Motor neuron (in vitro differentiated cells): Measurements from ENCODE around the gene RNGTT. TPM values are rescaled to one million over a fixed set of nuclear protein-coding genes. Genes with fewer than 3 reads are reported as not detected.

Source experiments
- ATAC-seq, 8 experiments: fragments of 200-7000 bp; cut with Tn5 transposase; replicated peaks in 6 of 8; 2 replicates each; pipeline ENCODE4 v1.8.0; 2021; ENCODE audit warnings: mild to moderate bottlenecking in 8 of 8, moderate library complexity in 8 of 8
- H3K27ac ChIP-seq, 2 donors: fragments of 250-450 bp; sonication (Bioruptor Pico); 2 replicates each; pipeline ENCODE4 v1.9.0; 2021; ENCODE audit warnings: antibody characterized with exemption in 2 of 2, mild to moderate bottlenecking in 2 of 2, moderate library complexity in 1 of 2
- H3K4me1 ChIP-seq, 2 donors: fragments of 250-450 bp; sonication (Bioruptor Pico); replicated peaks in 1 of 2; 2 replicates each; pipeline ENCODE4 v1.6.1; 2021; ENCODE audit warnings: antibody characterized with exemption in 2 of 2, mild to moderate bottlenecking in 2 of 2, moderate library complexity in 1 of 2
- H3K4me3 ChIP-seq, 5 donors: fragments of 250-450 bp; sonication (Bioruptor Pico); 2 replicates each; pipeline ENCODE4 v1.9.0; 2021; ENCODE audit warnings: antibody characterized with exemption in 5 of 5, mild to moderate bottlenecking in 5 of 5, moderate library complexity in 4 of 5
- WGBS, 10 experiments: fragments of 450-650 bp; shearing (Covaris generic); methylation state at CpG; one replicate each; pipeline ENCODE4 v1.0.0; 2022; 5-methylcytosine and 5-hydroxymethylcytosine counted together
- in situ Hi-C, 9 experiments: fragments of 400-800 bp; cut with MboI; loops; one replicate each; pipeline ENCODE4 v1.15.0; 2021; ENCODE audit warnings: low sequenced_read_pairs in 9 of 9, low pct_unique_long_range_greater_than_20kb in 2 of 9; ENCODE audit not compliant: unreplicated experiment in 9 of 9
- total RNA-seq, 8 experiments: library from RNA; unstranded; fragments of 300-600 nt; gene quantifications; 2 replicates each; pipeline versions ENCODE4 v1.2.3 to v1.2.4, GENCODE V29; 2022

The RNGTT gene
- total RNA-seq, 8 experiments from 2014 or later: 11.7 to 24.0 (median 18.4) TPM

DNA sequence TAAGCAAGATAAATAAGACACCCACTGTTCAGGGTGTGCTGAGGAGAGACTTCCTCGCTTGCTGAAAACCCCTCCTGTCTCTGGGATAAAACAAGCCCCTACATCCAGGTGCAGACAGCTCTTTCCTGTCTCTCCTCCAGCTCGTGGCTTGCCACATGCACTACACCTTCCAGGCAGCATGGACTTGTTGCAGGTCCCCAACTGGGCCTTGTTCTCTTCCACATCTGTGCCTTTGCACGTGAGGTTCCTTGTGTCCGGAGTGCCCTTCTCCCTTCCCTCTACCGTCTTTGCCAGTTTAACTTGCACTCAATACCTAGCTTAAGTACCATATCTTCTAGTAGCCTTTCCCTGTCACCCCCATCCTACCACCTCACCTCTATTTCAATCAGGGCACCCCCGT is 397.6 kb downstream of the RNGTT start:
- ATAC-seq: no peak
- H3K27ac ChIP-seq: no peak overlapping the region
- no peaks in the 10 kb centered on the region for H3K4me1 ChIP-seq
- no peak overlapping the region for H3K4me3 ChIP-seq
- in situ Hi-C loops: no loop called here
- 20 to 91% (median 73%) methylated on average over 1 to 5 of the region's 6 CpGs; no CpG with 5 or more reads in 4 of the 10 experiments for WGBS, 10 experiments

DNA sequence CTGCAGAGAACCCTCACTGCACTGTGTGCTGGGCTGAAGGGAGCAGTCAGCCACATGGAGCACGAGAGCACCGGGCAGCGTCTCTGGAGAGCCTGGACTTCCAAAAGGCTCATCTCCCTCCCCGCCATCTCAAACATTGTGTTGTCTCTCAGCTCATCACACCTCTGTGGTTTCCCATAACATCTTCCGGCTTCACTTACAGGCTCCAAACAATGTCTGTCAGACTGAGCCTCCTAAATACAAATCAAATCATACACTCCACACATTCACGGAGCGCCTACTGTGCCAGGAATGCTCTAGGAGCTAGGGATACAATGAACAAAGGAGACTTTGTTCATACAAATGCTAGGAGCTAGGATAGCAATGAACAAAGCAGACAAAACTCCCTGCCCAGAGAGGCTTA is 398.0 kb downstream of the RNGTT start:
- in situ Hi-C loops: no loop called here
- WGBS, 10 experiments: 85 to 100% (median 100%) methylated on average over 1 to 7 of the region's 7 CpGs; no CpG with 5 or more reads in 7 of the 10 experiments
- H3K4me1 ChIP-seq: no peaks in the 10 kb centered on the region
- no peak overlapping the region for H3K27ac ChIP-seq
- no peak for ATAC-seq
- no peak overlapping the region for H3K4me3 ChIP-seq

DNA sequence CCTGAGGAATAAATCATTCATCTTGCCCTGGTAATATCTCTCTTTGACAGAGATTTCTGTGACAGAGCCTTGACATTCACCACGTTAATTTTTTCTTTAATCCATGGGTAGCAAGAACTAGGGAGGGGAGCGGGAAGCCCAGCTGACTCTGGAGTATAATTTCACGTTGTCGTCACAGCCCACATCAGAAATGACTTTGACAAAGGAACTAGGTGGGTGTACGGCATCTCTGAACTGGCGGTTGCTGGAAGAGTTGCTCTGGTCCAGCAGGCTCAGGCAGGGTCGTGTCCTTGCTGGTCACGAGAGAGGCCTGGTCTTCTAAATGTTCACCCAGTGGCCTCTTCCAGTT is 400.2 kb downstream of the RNGTT start:
- in situ Hi-C loops: no loop called here
- Histone ChIP-seq H3K4me1 (no peaks in the 10 kb centered on the region), H3K27ac (no peak overlapping the region), H3K4me3 (no peak overlapping the region)
- WGBS, 10 experiments: 50 to 100% (median 92%) methylated on average over 1 to 8 of the region's 8 CpGs; no CpG with 5 or more reads in 3 of the 10 experiments
- ATAC-seq: no peak

DNA sequence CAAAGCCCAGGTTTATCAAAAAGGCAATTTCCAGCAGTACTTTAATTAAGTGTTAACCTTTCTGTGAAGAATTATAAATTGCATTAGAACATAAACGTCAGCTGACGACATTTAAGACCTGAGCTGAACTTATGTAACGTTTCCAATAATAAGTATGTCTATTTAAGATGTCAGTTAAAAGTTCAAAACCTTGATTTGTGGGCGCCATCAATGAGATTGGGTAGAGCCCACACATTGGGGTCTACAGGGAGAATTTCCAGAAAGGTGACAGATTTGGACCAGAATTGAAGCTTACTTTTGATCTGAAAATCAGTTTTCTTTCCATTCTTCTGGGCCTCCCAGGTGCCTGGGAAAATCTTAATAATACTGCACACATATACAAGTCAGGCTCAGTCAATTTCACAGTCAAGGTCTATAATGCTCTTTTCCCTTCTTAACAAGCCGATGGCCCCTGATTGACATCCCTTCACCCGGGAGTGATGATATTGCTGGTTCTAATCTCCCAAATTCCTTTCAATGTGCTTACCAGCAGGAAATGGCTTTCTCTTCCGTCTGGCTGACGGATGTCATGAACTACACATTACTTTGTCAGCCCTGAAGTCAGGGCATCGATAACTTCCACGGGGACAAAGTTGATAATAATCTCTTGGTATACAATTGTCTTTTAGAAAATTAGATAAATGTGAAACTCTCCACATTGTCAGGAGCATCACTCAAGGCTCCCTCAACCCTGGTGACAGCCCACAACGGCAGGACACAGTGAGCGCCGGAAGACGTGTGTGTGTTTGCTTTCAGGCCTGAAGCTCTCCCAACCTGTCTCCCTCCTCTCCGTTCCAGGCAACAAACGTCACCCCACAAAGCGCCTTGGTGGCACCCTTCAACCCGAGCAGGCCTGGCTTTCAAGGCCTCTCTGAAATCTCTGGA is 400.8 kb downstream of the RNGTT start:
- H3K4me3 ChIP-seq: no peak overlapping the region
- ATAC-seq: no peak
- 27 to 88% (median 70%) methylated on average over 2 to 15 of the region's 18 CpGs; no CpG with 5 or more reads in 1 of the 10 experiments for WGBS, 10 experiments
- in situ Hi-C loops: no loop called here
- H3K27ac ChIP-seq: no peak overlapping the region
- H3K4me1 ChIP-seq: no peaks in the 10 kb centered on the region

DNA sequence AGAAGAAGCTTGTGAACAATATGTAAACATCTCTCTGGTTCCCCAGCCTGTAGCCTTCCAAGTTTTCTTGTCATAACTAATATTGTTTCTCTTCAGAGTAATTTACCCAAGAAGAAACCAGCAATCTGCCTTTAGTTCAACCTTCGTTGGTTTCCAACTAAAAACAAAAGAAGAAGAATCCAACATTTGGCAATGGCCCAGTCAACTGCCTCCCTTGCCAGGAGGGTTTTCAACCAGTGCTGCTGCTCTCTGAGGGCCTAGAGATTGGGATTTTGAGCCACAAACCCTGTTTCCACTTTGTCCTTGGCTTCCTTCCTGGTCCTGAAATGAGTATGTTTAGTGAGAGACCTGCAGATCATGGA is 401.5 kb downstream of the RNGTT start:
- no peak for ATAC-seq
- Histone ChIP-seq H3K27ac (no peak overlapping the region), H3K4me1 (no peaks in the 10 kb centered on the region), H3K4me3 (no peak overlapping the region)
- 0 to 89% (median 52%) methylated on average over 1 of the region's 1 CpG; no CpG with 5 or more reads in 4 of the 10 experiments for WGBS, 10 experiments
- in situ Hi-C loops: no loop called here

DNA sequence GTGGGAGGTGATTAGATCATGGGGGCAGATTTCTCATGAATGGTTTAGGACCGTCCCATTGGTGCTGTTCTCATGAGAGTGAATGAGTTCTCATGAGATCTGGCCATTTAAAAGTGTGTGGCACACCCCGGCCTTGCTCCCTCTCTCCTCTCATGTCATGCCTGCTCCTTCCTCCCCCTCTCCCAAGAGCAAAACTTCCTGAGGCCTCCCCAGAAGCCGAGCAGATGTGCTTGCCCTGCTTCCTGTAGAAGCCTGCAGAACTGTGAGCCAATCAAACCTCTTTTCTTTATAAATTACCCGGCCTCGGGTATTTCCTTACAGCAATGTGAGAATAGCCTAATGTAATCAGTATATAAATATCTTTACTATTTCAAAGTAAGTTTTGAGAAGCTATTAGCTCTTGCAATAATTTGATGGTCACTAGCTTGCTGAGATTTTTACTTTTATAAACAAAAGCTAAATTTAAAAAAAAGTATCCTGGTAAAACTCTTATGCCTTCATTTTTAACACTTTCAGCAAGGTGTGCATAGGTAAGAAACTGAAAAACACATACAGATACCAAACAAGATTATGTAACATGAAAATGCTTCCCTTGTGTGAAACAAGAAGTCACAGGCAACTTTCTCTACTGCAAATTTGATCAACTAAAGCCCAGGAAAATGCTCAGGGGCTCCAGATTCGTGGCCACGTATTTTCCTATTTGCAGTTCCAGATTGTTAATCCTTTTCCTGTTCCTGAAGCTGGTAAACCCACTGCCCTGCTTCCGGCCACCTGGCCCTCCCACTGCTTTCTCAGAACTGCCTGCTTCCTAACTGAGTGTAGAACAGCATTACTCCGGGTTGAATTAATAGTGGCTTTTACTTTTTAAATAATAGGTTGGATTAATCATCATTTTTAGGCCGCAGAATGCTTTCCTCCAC is 402.1 kb downstream of the RNGTT start:
- H3K27ac ChIP-seq: no peak overlapping the region
- in situ Hi-C loops: no loop called here
- H3K4me1 ChIP-seq: no peaks in the 10 kb centered on the region
- no peak overlapping the region for H3K4me3 ChIP-seq
- WGBS, 10 experiments: 20 to 94% (median 74%) methylated on average over 1 to 9 of the region's 10 CpGs
- ATAC-seq: no peak

Other genes starting within 250 kb of the RNGTT start
- 100 to 1,000 TPM in 2 of 8 experiments, 10 to 100 TPM in 6; 39.4 to 201 (median 62.8) TPM for gene PNRC1, start 117.1 kb upstream of the RNGTT start, total RNA-seq
- gene SRSF12, start 154.5 kb upstream of the RNGTT start, total RNA-seq: 10 to 100 TPM in 5 of 8 experiments, 1 to 10 TPM in 2, under 1 TPM in 1; 0.25 to 21.6 (median 12.9) TPM
- gene PM20D2, start 182.4 kb upstream of the RNGTT start, total RNA-seq: 10 to 100 TPM in 1 of 8 experiments, 1 to 10 TPM in 7; 1.9 to 12.3 (median 6.7) TPM